ENCODE measurements around the gene SLX9.

GRCh38 chr21:45011426-45011825 lies 71.6 kb downstream of the SLX9 start:
- TF ChIP-seq CTCF (IDR thresholded peaks at IDR 0.05) (no peak), POLR2AphosphoS5 (IDR thresholded peaks at IDR 0.05) (no peak)

All from esophagus muscularis mucosa (tissue), 3 donors.